Fibroblast of villous mesenchyme (primary cell): ENCODE measurements around the gene TMEM185A. TPM values are rescaled to one million over a fixed set of nuclear protein-coding genes. Genes with fewer than 3 reads are reported as not detected.
"Not testable (repeated sequence)": the region's sequence is repeated elsewhere in the genome, so short reads cannot be mapped to it uniquely, and the experiment has no call there.

Experiments
- DNase-seq: peaks from one replicate; pipeline ENCODE4 v3.0.0-alpha.2; 2010; ENCODE audit warnings: low read depth
- H3K4me3 ChIP-seq: 2 replicates; pipeline ENCODE4 v1.5.1; 2011; ENCODE audit warnings: low read depth, mild to moderate bottlenecking, low read length
- total RNA-seq: library from RNA; depleted of rRNA; stranded (reverse); fragments of >200 nt; gene quantifications from 2 replicates; pipeline ENCODE4 v1.2.3, GENCODE V29; 2012

Gene TMEM185A
- total RNA-seq, 1 donor, result 17.7 TPM

GRCh38 chrX:149550454-149550853 is 81.1 kb downstream of the TMEM185A start:
- DNase-seq, result not testable (repeated sequence)

GRCh38 chrX:149549701-149550100 is 81.9 kb downstream of the TMEM185A start, which contains the start of gene HSFX3:
TSS of gene HSFX3 (minus strand) at chrX:149549924. CDS start at chrX:149549852, 72 bp downstream.
- DNase-seq, result not testable (repeated sequence)

More at GRCh38 chrX:149550454-149550853, 81.1 kb downstream of the TMEM185A start:
- not testable (repeated sequence) for H3K4me3 ChIP-seq

GRCh38 chrX:149547782-149548181 is 83.8 kb downstream of the TMEM185A start:
- not testable (repeated sequence) for H3K4me3 ChIP-seq, DNase-seq

More at GRCh38 chrX:149549701-149550100, 81.9 kb downstream of the TMEM185A start, which contains the start of gene HSFX3:
- H3K4me3 ChIP-seq, result not testable (repeated sequence)

- DNase-seq, H3K4me3 ChIP-seq: not testable (repeated sequence)
Measured at GRCh38 chrX:149546962-149547361, 84.6 kb downstream of the TMEM185A start.

Other genes starting within 250 kb of the TMEM185A start
- 35.4 and 50.1 TPM in 2 replicates for gene IDS, start 126.5 kb downstream of the TMEM185A start, total RNA-seq
- 11.7 and 12.2 TPM in 2 replicates for gene EOLA1, start 90.8 kb downstream of the TMEM185A start, total RNA-seq
- not detected in 2 replicates for gene HSFX3, start 81.9 kb downstream of the TMEM185A start, total RNA-seq
- gene MAGEA9B, start 44.3 kb downstream of the TMEM185A start, total RNA-seq, result under 0.01 TPM in 1 of 2 replicates, not detected in the other
- 0.86 TPM in 1 of 2 replicates, not detected in the other for gene HSFX2, start 36.5 kb downstream of the TMEM185A start, total RNA-seq
- gene MAGEA11, start 80.3 kb upstream of the TMEM185A start, total RNA-seq, result not detected in 2 replicates
- 0.43 and 0.64 TPM in 2 replicates for gene HSFX1, start 142.3 kb upstream of the TMEM185A start, total RNA-seq
- gene MAGEA9, start 150.1 kb upstream of the TMEM185A start, total RNA-seq, result not detected in 2 replicates
- not detected in 2 replicates for gene MAGEA8, start 249.4 kb upstream of the TMEM185A start, total RNA-seq